HG03521 (cell line): Measurements from ENCODE around the gene FHIT.
"Not testable (repeated sequence)": the region's sequence is repeated elsewhere in the genome, so short reads cannot be mapped to it uniquely, and the experiment has no call there.

Source experiments
- ATAC-seq: cut with Tn5 transposase; IDR thresholded peaks from one replicate; pipeline ENCODE4 v1.9.1; 2021; ENCODE audit warnings: mild to moderate bottlenecking, moderate library complexity; ENCODE audit not compliant: unreplicated experiment

Gene FHIT

GRCh38 chr3:60742606-60743145, 508.6 kb downstream of the FHIT start:
- ATAC-seq, result no peak

- no peak for ATAC-seq
These were observed 513.4 kb downstream of the FHIT start for GRCh38 chr3:60737633-60738399.

GRCh38 chr3:60730371-60730770, 520.9 kb downstream of the FHIT start:
- ATAC-seq, result no peak

GRCh38 chr3:60729056-60729455, 522.2 kb downstream of the FHIT start:
- ATAC-seq, result no peak

- ATAC-seq, result no peak
These were observed 523.2 kb downstream of the FHIT start for GRCh38 chr3:60728006-60728405.

GRCh38 chr3:60720736-60721135, 530.5 kb downstream of the FHIT start:
- ATAC-seq, result no peak

GRCh38 chr3:60716573-60716972, 534.7 kb downstream of the FHIT start:
- ATAC-seq, result no peak

GRCh38 chr3:60708191-60708975, 542.9 kb downstream of the FHIT start:
- ATAC-seq, result no peak

GRCh38 chr3:60707452-60708020, 543.7 kb downstream of the FHIT start:
- ATAC-seq, result no peak

- no peak for ATAC-seq
These were observed 547.1 kb downstream of the FHIT start for GRCh38 chr3:60703956-60704736.

- no peak for ATAC-seq
These were observed 548.2 kb downstream of the FHIT start for GRCh38 chr3:60703008-60703407.

- no peak for ATAC-seq
These were observed 553.1 kb downstream of the FHIT start for GRCh38 chr3:60698117-60698516.

GRCh38 chr3:60697132-60697531, 554.1 kb downstream of the FHIT start:
- ATAC-seq, result no peak

GRCh38 chr3:60696428-60697125, 554.7 kb downstream of the FHIT start:
- ATAC-seq, result no peak

- ATAC-seq, result no peak
These were observed 575.8 kb downstream of the FHIT start for GRCh38 chr3:60675424-60675823.

GRCh38 chr3:60674870-60675269, 576.4 kb downstream of the FHIT start:
- ATAC-seq, result no peak

- no peak for ATAC-seq
These were observed 578.1 kb downstream of the FHIT start for GRCh38 chr3:60673123-60673522.

- ATAC-seq, result not testable (repeated sequence)
These were observed 578.9 kb downstream of the FHIT start for GRCh38 chr3:60672337-60672736.

GRCh38 chr3:60669636-60670035, 581.6 kb downstream of the FHIT start:
- no peak for ATAC-seq

- ATAC-seq, result no peak
These were observed 591.2 kb downstream of the FHIT start for GRCh38 chr3:60660026-60660425.
